Mononuclear cell (primary cell): Measurements from ENCODE around the gene MIER3. TPM values are rescaled to one million over a fixed set of nuclear protein-coding genes. Genes with fewer than 3 reads are reported as not detected.

ENCODE experiments used
- H3K27me3 ChIP-seq: 2 replicates; pipeline ENCODE4 v1.6.0; 2011; ENCODE audit warnings: low read length, control low read depth; ENCODE audit not compliant: insufficient read depth
- H3K4me1 ChIP-seq: 2 replicates; pipeline ENCODE4 v1.5.1; 2011; ENCODE audit warnings: mild to moderate bottlenecking, low read length, control low read depth; ENCODE audit not compliant: insufficient read depth
- H3K4me3 ChIP-seq: 2 replicates; pipeline ENCODE4 v1.5.1; 2011; ENCODE audit warnings: mild to moderate bottlenecking, low read length, moderate library complexity
- H3K9me3 ChIP-seq: 2 replicates; pipeline ENCODE4 v1.5.1; 2011; ENCODE audit warnings: low read depth, mild to moderate bottlenecking, control low read depth, low read length
- total RNA-seq: library from RNA; depleted of rRNA; stranded (reverse); fragments of >200 nt; gene quantifications from one replicate; pipeline ENCODE4 v1.2.3, GENCODE V29; 2012

The MIER3 gene
- total RNA-seq, 1 donor = 64.3 TPM

GRCh38 chr5:56922922-56923321 lies 29.0 kb downstream of the MIER3 start:
- Histone ChIP-seq H3K9me3 (no peaks in the 10 kb centered on the region), H3K4me3 (no peak overlapping the region), H3K4me1 (no peaks in the 10 kb centered on the region), H3K27me3 (no peaks in the 10 kb centered on the region)

GRCh38 chr5:56919942-56920662 lies 31.8 kb downstream of the MIER3 start:
- no peak overlapping the region for H3K4me3 ChIP-seq
- no peaks in the 10 kb centered on the region for H3K9me3 ChIP-seq
- no peaks in the 10 kb centered on the region for H3K27me3 ChIP-seq

GRCh38 chr5:56918054-56918453 lies 33.9 kb downstream of the MIER3 start:
- Histone ChIP-seq H3K4me1 (no peaks in the 10 kb centered on the region), H3K4me3 (no peak overlapping the region), H3K27me3 (no peaks in the 10 kb centered on the region), H3K9me3 (no peaks in the 10 kb centered on the region)

More at GRCh38 chr5:56919942-56920662, 31.8 kb downstream of the MIER3 start:
- H3K4me1 ChIP-seq = no peaks in the 10 kb centered on the region

- Histone ChIP-seq H3K9me3 (no peaks in the 10 kb centered on the region), H3K4me1 (no peaks in the 10 kb centered on the region), H3K27me3 (no peaks in the 10 kb centered on the region), H3K4me3 (no peak overlapping the region)
These were observed 34.4 kb downstream of the MIER3 start for GRCh38 chr5:56917534-56917933.

GRCh38 chr5:56914678-56915077 lies 37.2 kb downstream of the MIER3 start:
- Histone ChIP-seq H3K9me3 (no peaks in the 10 kb centered on the region), H3K27me3 (no peaks in the 10 kb centered on the region), H3K4me3 (no peak overlapping the region), H3K4me1 (peaks cover 7% of the 10 kb centered on the region)

- peaks cover 12% of the 10 kb centered on the region for H3K4me1 ChIP-seq
These were observed 38.2 kb downstream of the MIER3 start for GRCh38 chr5:56913766-56914165.

GRCh38 chr5:56910210-56910965 lies 41.5 kb downstream of the MIER3 start:
- no peaks in the 10 kb centered on the region for H3K27me3 ChIP-seq
- no peaks in the 10 kb centered on the region for H3K9me3 ChIP-seq
- peak overlapping the region; percentile 58 for H3K4me3 ChIP-seq
- peaks cover 19% of the 10 kb centered on the region for H3K4me1 ChIP-seq

More at GRCh38 chr5:56913766-56914165, 38.2 kb downstream of the MIER3 start:
- Histone ChIP-seq H3K27me3 (no peaks in the 10 kb centered on the region), H3K4me3 (no peak overlapping the region), H3K9me3 (no peaks in the 10 kb centered on the region)

- Histone ChIP-seq H3K4me1 (peaks cover 19% of the 10 kb centered on the region), H3K4me3 (peak within 1 kb of the TSS; percentile 58), H3K9me3 (no peaks in the 10 kb centered on the region), H3K27me3 (no peaks in the 10 kb centered on the region)
These were observed 42.4 kb downstream of the MIER3 start, which contains the start of gene SETD9 for GRCh38 chr5:56909294-56910209. Gene SETD9, plus strand, starts transcription at chr5:56909596. Its CDS starts 50 bp downstream, at chr5:56909646.

- Histone ChIP-seq H3K4me3 (peak overlapping the region; percentile 58), H3K4me1 (peaks cover 19% of the 10 kb centered on the region), H3K27me3 (no peaks in the 10 kb centered on the region), H3K9me3 (no peaks in the 10 kb centered on the region)
These were observed 43.0 kb downstream of the MIER3 start for GRCh38 chr5:56908942-56909293.

GRCh38 chr5:56900858-56901578 lies 50.9 kb downstream of the MIER3 start:
- Histone ChIP-seq H3K9me3 (no peaks in the 10 kb centered on the region), H3K4me3 (no peak overlapping the region), H3K4me1 (peaks cover 8% of the 10 kb centered on the region), H3K27me3 (no peaks in the 10 kb centered on the region)

- H3K4me1 ChIP-seq = peaks cover 8% of the 10 kb centered on the region
- H3K4me3 ChIP-seq = no peak overlapping the region
- H3K27me3 ChIP-seq = no peaks in the 10 kb centered on the region
- no peaks in the 10 kb centered on the region for H3K9me3 ChIP-seq
These were observed 51.5 kb downstream of the MIER3 start for GRCh38 chr5:56900395-56900794.

GRCh38 chr5:56898213-56898612 lies 53.7 kb downstream of the MIER3 start:
- peaks cover 8% of the 10 kb centered on the region for H3K4me1 ChIP-seq

GRCh38 chr5:56896763-56897162 lies 55.2 kb downstream of the MIER3 start:
- peaks cover 8% of the 10 kb centered on the region for H3K4me1 ChIP-seq
- no peaks in the 10 kb centered on the region for H3K27me3 ChIP-seq
- no peaks in the 10 kb centered on the region for H3K9me3 ChIP-seq
- H3K4me3 ChIP-seq = no peak overlapping the region

More at GRCh38 chr5:56898213-56898612, 53.7 kb downstream of the MIER3 start:
- no peaks in the 10 kb centered on the region for H3K27me3 ChIP-seq
- H3K9me3 ChIP-seq = no peaks in the 10 kb centered on the region
- H3K4me3 ChIP-seq = no peak overlapping the region

GRCh38 chr5:56893251-56893951 lies 58.5 kb downstream of the MIER3 start:
- no peak overlapping the region for H3K4me3 ChIP-seq
- H3K9me3 ChIP-seq = no peaks in the 10 kb centered on the region
- no peaks in the 10 kb centered on the region for H3K27me3 ChIP-seq
- no peaks in the 10 kb centered on the region for H3K4me1 ChIP-seq
